DND-41 (cell line): ENCODE measurements around the gene SYNPO.

Experiments used
- CTCF ChIP-seq: IDR thresholded peaks from 2 replicates; pipeline ENCODE4 v1.5.1; 2012; ENCODE audit warnings: borderline replicate concordance, low read length, moderate library complexity, mild to moderate bottlenecking; ENCODE audit not compliant: poor library complexity, severe bottlenecking; ENCODE audit errors: extremely low read depth
- EZH2 ChIP-seq: IDR thresholded peaks from 3 replicates; pipeline ENCODE4 v1.6.1; 2012; ENCODE audit warnings: borderline replicate concordance, low read depth, mild to moderate bottlenecking, moderate library complexity, low read length, inconsistent platforms; ENCODE audit not compliant: severe bottlenecking

- TF ChIP-seq CTCF (no peak), EZH2 (no peak)
These were observed 19.8 kb downstream of the SYNPO start for GRCh38 chr5:150660108-150660831.
